Stimulated activated CD8-positive, alpha-beta memory T cell treated with anti-CD3 and anti-CD28 coated beads, Interleukin-4, amount 100 ng/mL, for 4 hours (primary cell): ENCODE results near the gene SIN3A.
"Not testable (repeated sequence)": the region's sequence is repeated elsewhere in the genome, so short reads cannot be mapped to it uniquely, and the experiment has no call there.

Experiments used
- DNase-seq, 2 donors: peaks; one replicate each; pipeline ENCODE4 v3.0.0-alpha.2; 2020; ENCODE audit warnings: low read depth in 2 of 2, low spot score in 1 of 2

Gene SIN3A

DNA sequence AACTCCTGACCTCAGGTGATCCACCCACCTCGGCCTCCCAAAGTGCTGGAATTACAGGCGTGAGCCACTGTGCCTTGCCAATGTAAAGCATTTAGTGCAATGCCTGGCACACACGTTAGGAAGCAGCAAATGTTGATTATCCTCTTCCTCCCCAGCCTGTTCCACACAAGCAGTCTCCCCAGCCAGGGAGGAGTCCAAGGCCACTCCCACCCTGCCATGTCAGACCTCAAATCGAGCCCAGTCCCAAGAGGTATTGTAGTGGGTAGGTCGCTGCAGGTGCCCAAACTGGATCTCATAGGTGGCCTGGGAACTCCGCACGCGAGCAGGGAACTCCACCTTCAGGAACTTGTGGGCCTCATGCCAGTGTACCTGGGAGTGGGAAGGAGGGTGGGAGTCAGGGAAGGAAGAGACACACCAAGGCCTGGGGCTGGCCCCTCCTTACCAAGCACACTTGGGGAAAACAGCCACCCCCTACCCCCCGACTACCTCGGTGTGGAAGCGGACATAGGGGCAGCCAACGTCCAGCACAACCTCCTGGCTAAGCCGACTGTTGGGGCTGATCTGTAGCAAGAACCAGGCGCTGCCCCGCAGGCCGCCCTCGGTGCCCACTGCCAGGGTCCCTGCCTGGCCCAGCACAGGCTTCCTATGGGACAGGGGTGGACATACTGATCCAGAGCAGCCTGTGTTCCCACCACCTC, 93.4 kb downstream of the SIN3A start:
- no peak for DNase-seq

DNA sequence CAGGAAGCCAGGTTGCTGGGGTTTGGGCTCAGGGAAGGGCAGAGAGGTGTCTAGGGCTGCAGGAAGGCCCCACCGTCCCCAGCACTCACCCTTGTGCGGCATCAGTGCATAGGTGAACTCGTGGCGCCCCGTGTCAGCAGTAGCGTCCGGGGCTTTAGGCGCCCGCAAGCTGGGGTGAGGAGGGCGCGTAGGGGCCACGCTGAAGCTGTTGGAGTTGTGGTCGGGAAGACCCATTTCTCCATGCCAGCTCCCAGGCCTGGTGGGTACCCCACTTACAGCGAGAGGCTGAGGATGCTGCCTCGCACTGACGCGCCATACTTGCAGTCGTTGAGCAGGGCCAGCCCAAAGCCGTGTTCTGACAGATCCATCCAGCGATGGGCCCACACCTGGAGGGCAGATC, 95.0 kb downstream of the SIN3A start:
- no peak for DNase-seq

- DNase-seq = no peak
These were observed 95.5 kb downstream of the SIN3A start for GRCh38 chr15:75356006-75356405.

DNA sequence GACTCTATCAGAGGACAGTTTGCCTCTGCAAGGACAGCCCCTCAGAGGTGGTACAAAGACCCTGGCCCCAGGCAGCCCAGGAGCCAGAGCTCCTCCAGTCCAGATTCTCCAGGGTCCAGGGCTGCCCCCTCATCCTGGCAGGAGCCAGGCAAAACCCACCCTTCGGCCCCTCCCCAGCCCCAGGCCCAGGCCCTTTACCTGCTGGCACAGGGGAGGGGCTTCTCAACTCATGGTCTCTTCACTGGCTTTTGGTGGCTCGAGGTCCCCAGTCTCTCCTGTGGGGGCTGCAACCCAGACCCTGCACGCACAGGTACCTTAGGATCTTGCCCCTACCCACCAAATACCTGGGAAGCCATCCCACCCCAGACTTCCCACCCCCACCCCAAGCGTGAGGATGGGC, 96.1 kb downstream of the SIN3A start:
- no peak for DNase-seq

DNA sequence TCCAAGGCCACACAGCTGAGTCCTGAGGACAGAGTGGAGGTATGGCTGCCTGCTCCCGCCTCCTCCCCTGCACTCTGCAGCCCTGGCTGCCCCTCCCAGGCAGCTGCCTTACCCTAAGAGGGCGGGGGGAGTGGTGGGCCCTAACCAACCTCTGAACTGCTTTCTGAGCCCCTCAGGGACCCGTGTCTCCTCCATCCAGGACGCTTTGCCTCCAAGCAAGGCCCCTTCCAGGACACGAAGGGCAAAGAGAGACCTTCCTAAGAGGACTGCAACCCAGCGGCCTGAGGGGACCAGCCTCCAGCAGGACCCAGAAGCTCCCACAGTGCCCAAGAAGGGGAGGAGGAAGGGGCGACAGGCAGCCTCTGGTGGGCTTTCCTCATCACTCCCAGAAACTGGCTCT, 97.0 kb downstream of the SIN3A start:
- DNase-seq = no peak

DNA sequence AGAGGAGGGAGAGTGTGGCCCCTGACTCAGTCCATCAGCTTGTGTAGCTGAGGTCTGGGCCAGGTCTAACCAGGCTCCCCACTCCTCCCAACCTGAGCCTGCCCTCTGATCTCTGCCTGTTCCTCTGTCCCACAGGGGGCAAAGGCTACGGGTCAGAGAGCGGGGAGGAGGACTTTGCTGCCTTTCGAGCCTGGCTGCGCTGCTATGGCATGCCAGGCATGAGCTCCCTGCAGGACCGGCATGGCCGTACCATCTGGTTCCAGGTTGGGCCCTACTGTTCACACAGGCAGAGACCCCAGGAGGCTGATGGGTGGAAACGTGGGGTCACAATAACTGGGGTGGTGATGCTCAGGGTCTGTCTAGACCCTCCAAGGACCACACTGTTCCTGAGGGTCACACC, 97.9 kb downstream of the SIN3A start:
- no peak for DNase-seq

- DNase-seq = no peak
These were observed 99.1 kb downstream of the SIN3A start for GRCh38 chr15:75352186-75353080.

DNA sequence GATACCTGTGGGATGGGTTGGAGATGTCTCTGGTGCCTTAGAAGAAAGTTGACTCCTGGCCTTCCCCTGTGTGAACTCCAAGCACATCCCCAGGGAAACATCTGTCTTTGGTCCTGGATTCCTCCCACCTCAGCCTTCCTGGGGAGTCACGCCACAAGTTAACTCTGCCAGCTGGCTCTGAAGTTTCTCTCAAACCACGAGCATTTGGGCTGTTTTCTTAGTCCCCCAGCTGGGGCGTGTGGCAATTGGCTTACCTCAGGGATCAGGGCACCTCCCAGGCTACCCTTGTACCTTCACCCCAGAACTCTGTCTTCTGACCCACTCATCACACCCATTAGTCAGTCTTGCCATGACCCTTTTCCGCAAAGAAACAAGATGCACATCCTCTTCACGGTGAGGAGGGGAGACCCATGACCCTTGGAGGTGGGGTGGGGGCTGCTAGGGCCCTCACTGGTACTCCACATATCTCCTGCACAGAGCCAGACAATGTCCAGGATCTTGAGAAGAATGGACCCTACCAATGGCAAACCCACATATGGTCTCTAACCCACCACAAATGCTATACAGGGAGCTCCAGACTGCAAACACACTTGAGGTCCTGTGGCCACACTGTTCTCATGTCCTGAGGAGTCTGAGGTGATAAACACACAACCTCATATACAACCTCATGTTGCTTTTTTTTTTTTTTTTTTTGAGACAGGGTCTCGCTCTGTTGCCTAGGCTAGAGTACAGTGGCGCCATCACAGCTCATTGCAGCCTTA, 100.7 kb downstream of the SIN3A start:
- DNase-seq = no peak

DNA sequence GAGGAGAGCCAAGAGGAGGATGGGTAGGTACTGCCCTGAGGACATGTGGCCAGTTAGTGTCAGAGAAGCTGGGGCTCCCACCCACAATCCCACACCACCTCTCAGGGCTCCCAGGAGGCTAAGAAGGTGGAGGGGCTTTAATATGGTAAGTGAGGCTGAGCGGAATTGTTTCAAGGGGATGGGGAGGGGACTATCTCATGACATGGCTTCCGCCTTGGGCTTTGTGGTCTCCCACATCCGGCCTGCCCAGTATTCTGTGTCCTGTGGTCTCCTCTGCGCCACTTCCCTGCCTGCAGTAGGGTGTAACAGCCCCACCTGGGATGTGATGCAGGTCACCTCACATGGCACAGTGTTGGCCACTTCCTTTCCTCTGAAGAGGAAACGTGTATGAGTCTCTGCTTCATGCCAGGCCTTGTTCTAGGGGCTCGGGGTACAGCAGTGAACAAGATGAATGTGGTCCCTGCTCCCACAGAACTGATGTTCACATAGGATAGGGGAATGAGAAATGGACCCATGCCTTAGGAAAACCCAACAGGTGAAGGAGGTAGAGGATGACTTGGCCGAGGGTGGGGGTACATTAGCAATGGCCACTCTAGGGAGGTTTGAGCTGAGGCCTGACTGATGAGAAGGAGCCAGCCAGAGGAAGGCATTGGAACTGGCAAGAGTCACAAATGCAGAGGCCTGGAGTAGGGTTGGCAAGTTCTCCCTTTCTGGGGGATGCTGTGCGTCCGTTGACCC, 101.5 kb downstream of the SIN3A start:
- peak; percentile 45 to 56 for DNase-seq

DNA sequence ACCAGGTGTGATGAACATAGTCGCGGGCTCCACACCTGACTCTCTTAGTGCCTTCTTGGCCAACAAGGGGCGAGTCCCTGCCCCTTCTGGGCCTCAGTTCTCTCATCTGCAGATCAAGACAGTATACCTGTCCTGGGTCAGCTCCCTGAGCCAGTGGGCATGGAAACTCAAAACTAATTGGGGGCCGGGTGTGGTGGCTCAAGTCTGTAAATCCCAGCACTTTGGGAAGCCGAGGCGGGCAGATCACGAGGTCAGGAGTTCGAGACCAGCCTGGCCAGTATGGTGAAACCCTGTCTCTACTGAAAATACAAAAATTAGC, 102.2 kb downstream of the SIN3A start:
- DNase-seq = not testable (repeated sequence)

DNA sequence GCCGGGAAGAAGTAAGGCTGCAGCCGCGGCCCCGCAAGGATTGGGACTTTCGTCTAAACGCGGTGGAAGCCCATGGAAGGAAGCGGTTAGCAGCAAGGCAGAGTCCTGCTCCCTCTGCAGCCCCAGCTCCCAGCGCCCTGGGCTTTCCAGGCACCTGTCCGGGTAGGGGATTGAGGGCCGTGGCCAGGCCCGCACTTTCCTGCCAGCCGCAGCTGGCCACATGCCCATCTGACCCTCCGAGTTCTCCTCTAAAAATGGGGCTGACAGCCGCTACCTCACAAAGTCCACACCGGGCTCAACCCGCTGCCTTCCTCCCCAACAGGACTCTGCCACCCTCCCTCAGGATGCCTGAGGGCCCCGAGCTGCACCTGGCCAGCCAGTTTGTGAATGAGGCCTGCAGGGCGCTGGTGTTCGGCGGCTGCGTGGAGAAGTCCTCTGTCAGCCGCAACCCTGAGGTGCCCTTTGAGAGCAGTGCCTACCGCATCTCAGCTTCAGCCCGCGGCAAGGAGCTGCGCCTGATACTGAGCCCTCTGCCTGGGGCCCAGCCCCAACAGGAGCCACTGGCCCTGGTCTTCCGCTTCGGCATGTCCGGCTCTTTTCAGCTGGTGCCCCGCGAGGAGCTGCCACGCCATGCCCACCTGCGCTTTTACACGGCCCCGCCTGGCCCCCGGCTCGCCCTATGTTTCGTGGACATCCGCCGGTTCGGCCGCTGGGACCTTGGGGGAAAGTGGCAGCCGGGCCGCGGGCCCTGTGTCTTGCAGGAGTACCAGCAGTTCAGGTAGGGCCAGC, 102.7 kb downstream of the SIN3A start:
- no peak for DNase-seq

GRCh38 chr15:75348034-75348561, 103.4 kb downstream of the SIN3A start:
- no peak for DNase-seq

GRCh38 chr15:75347222-75348033, 104.1 kb downstream of the SIN3A start:
- peak in 1 of 2 donors; percentile 28 for DNase-seq

- no peak for DNase-seq
These were observed 104.7 kb downstream of the SIN3A start, which contains the start of gene NEIL1 for GRCh38 chr15:75346796-75347221. NEIL1 (plus strand) TSS chr15:75347039; CDS start chr15:75348906, 1,867 bp downstream.

- DNase-seq = not testable (repeated sequence)
These were observed 107.5 kb downstream of the SIN3A start for GRCh38 chr15:75343953-75344352.

- DNase-seq = no peak
These were observed 109.3 kb downstream of the SIN3A start for GRCh38 chr15:75342221-75342620.

GRCh38 chr15:75339531-75340240, 111.8 kb downstream of the SIN3A start:
- no peak for DNase-seq

- no peak for DNase-seq
These were observed 112.7 kb downstream of the SIN3A start for GRCh38 chr15:75338661-75339240.
